CD4-positive, alpha-beta T cell treated with Interferon gamma for 1 hour (primary cell): ENCODE data around the gene CPNE7.

ENCODE experiments used
- DNase-seq: peaks from one replicate; pipeline ENCODE4 v3.0.0-alpha.2; 2020

CPNE7 gene

DNA sequence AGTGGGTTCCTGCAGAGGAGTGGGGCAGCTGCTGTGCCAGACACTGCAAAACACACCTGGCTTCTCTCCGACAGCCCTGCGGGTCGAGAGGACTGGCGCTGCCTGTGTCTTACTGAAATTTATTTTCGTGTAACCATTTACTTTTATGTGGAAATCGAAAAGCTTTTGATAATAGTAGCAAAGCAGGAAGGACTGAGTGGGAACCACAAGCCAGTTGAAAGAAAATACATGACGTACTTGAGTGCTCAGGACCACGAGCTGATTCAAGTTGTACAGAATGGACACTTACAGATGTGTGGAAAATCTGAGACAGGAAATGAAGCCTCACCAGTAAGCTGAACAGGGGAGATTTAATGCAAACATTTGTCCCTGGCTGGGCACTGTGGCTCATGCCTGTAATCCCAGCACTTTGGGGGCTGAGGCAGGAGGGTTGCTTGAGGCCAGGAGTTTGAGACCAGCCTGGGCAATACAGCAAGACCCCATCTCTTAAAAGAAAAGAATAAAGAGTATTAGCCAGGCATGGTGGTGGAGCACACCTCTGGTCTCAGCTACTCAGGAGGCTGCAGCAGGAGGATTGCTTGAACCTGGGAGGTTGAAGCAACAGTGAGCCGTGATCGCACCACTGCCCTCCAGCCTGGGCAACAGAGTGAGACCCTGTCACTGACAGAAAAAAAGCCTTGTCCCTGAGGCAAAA lies 26.4 kb upstream of the CPNE7 start:
- DNase-seq = no peak

DNA sequence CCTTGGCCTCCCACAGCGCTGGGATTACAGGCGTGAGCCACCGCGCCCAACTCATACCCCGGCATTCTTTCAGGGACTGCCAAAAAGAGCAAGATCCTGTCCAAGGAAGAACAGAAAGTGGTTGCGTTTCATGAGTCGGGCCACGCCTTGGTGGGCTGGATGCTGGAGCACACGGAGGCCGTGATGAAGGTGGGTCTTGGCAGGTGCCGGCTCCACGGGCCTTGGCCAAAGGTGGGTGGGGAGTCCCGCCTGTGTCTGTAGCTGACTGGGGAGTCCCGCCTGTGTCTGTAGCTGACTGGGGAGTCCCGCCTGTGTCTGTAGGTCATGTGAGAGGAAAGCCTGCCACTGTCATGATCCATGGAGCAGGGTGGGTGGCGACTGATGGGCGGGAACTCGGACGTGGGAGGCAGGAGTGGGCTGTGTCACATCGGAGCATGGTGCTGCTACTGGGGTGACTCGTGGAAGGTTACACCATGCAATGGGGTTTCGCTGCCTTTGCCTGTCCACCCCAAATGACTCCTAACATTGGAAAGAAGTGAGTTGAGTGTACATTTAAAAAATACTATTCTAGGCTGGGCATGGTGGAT lies 25.0 kb upstream of the CPNE7 start:
- DNase-seq = no peak

DNA sequence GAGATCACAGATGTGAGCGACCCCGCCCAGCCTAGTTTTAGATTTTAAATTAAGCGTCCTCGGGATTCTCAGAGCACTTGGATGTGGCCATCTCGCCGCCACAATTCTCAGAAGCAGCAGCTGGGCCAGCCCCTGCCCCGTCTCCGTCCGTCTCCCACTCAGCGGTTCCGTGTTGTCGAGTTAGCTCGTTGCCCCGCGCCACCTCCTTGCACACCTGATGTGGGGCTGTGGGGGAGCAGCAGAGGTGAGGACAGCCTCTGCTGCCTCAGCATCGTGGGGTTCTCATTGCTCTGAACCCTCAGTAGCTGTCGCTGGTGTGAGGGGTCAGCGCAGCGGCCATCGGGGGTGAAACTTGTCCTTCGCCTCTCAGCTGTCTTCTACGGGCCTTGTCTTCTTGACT lies 23.2 kb upstream of the CPNE7 start:
- DNase-seq = no peak

DNA sequence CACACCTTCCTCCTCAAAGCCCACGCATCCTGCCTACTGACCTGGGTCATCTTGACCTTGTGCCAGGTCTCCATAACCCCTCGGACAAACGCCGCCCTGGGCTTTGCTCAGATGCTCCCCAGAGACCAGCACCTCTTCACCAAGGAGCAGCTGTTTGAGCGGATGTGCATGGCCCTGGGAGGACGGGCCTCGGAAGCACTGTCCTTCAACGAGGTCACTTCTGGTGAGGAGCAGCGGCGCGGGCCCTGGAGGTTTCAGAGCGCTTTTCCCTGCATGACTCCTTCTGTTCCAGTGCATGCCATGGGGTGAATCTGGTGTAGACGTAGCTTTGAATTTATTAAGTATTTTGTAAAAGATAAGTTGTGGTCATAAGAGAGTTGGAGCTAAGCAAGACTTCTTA lies 22.6 kb upstream of the CPNE7 start:
- no peak for DNase-seq

DNA sequence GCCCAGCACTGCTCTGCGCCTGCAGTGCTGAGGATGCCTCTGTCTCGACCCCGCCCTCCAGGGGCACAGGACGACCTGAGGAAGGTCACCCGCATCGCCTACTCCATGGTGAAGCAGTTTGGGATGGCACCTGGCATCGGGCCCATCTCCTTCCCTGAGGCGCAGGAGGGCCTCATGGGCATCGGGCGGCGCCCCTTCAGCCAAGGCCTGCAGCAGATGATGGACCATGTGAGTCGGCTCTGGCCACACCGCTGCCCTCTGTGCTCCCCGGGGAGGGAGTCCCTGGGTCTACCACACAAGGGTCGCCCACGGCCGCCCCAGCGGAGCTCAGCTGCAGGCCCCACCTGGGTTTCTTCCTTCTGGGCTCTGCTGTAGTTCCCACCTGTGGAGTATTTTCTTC lies 21.8 kb upstream of the CPNE7 start:
- DNase-seq = no peak

DNA sequence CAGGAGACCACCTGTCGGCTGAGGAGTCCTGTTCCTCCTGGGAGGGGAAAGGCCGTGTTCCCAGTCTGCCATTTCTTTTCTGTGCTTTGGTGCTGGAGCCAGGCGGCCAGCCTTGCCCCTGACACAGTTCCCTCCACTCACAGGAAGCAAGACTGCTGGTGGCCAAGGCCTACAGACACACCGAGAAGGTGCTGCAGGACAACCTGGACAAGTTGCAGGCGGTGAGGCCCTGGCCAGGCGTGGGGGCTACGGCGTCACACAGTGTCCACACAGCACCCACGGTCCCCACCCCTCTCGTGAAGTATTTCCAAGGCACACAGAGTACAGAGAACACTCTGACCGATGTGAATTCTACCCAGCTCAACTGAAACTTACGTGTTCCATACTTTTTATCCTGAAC lies 21.2 kb upstream of the CPNE7 start:
- DNase-seq = no peak

DNA sequence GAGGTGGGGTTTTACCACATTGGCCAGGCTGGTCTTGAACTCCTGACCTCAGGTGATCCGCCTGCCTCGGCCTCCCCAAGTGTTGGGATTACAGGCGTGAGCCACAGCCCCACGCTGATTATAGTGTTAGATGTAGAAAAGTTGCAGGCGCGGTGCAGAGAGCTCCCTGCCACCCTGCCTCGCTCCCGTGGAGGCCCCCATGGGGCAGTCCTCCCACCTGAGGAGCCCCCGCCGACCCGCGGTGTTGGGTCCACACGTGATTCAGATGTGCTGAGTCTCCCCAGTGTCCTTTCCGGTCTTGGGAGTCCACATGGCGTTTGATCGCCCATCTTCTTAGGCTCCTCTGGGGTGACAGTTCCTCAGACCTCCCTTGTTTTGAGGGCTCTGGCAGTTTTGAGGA lies 20.3 kb upstream of the CPNE7 start:
- no peak for DNase-seq

DNA sequence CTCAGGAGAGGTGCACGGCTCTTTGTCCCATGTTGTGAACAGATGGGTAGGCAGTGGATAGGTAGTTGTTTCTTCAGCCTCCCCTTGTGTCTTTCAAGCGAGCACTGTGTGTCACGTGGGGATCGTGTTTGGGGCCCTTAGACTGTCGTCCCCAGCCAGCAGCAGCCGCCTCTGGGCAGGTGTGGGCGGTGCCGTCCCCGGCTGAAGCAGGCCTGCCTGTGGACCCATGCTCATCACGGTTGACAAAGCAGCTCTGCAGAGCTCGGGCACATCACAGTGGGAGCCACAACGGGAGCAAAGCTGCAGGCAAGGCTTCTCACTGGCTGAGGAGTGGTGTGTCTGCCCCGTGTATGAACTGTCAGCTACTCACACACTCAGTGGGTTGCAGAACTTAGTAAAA lies 19.8 kb upstream of the CPNE7 start:
- no peak for DNase-seq

DNA sequence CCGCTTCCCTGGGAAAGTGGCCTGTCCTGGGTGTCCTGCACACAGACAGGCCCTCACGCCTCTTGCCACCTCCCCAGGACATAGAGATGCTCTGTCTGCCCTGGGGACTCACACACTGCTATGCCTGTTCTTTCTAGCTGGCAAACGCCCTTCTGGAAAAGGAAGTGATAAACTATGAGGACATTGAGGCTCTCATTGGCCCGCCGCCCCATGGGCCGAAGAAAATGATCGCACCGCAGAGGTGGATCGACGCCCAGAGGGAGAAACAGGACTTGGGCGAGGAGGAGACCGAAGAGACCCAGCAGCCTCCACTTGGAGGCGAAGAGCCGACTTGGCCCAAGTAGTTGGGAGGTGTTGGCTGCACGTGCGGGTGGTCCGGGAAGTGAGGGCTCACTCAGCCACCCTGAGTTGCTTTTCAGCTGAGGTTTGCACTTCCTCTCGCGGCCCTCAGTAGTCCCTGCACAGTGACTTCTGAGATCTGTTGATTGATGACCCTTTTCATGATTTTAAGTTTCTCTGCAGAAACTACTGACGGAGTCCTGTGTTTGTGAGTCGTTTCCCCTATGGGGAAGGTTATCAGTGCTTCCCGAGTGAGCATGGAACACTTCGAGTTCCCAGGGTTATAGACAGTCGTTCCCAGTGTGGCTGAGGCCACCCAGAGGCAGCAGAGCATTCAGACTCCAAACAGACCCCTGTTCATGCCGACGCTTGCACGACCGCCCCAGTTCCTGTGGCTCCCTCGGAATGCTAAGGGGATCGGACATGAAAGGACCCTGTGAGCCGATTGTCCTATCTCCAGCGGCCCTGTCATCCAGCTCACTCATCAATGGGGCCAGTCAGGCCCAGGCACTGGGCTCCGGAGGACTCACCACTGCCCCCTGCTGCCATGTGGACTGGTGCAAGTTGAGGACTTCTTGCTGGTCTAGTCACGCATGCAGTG lies 18.5 kb upstream of the CPNE7 start:
- peak; percentile 74 for DNase-seq

DNA sequence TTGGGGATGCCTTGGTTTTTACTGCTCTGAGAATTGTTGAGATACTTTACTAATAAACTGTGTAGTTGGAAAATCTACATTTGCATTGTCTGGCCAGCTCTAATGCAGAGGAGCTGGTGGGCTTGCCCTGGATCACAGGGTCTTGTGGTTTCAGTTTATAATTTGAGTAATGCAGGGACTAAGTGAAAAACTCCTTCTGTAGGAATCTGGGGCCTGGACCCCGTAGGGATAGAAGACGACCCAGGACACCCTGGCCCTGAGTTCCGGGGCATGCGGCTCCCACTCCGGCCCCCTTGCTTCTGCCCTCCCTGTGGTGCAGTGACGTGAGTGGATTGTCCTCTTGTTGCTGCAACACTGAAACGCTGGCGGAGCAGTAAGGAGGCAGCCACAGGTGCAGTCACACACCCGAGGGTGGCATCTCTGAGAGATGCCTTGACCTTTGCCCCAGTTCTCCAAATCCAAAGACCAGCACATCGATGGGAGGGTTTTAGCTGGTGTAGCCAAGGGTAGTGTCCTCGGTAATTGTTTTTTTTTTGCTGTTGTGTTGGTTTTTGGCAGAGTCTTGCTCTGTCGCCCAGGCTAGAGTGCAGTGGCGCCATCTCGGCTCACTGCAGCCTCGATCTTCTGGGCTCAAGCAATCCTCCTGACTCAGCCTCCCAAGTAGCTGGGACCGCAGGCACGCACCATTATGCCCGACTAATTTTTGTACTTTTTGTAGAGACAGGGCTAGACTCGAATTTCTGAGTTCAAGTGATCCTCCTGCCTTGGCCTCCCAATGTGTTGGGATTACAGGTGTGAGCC lies 17.7 kb upstream of the CPNE7 start:
- no peak for DNase-seq

DNA sequence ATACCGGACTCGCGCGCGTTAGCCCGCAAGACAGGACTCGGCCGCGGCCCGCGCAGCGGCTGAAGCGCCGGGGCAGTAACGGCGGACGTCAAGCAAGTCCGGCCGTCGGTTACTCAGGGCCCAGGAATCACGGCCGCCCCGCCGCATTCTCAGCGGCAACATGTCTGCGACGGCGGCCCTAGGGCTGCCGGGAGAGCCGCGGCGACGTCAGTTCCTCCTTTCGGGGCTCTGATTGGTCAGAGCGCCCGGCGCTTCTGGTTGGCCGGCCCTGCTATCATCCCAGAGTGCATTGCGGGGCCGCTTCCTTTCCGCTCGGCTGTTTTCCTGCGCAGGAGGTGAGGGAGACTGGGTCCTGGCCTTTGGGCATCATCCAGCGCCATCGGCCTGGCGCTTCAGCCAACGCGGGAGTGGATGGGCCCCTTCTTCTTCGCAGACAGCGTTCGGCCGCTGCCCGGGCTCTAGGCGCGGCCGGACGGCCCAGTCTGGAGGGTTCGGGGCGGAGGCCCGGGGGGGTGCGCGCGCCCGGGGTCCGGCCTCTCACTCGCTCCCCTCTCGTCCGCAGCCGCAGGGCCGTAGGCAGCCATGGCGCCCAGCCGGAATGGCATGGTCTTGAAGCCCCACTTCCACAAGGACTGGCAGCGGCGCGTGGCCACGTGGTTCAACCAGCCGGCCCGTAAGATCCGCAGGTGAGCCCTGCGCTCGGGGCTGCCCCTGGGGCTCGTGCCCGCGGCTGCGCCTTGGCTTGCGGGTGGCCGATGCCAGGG lies 15.0 kb upstream of the CPNE7 start, which contains the start of gene RPL13:
Gene RPL13 (plus strand): TSS at position 305 of the 764 bp plus-strand sequence. CDS start 278 bp downstream, at position 583.
- peak; percentile 93 for DNase-seq

DNA sequence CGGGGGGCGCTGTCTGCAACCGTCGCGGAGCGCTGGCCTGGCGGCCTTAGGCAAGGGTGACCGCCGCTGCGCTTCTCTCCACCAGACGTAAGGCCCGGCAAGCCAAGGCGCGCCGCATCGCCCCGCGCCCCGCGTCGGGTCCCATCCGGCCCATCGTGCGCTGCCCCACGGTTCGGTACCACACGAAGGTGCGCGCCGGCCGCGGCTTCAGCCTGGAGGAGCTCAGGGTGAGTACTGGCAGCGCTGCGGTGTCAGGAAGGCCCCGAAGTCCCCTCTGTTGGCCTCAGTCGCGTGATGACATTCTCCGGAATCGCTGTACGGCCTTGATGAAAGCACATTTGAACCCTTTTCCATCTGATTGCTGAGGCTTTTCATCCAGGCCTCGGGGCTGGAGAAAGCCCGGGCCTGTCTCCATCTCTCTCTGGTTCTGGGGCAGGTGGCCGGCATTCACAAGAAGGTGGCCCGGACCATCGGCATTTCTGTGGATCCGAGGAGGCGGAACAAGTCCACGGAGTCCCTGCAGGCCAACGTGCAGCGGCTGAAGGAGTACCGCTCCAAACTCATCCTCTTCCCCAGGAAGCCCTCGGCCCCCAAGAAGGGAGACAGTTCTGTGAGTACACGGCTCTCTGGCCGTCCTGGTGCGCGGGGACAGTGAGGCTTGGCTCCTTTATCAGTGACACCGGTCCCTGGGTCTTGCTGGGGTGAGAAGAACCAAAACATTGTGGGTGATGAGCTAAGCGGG lies 14.2 kb upstream of the CPNE7 start:
- no peak for DNase-seq

DNA sequence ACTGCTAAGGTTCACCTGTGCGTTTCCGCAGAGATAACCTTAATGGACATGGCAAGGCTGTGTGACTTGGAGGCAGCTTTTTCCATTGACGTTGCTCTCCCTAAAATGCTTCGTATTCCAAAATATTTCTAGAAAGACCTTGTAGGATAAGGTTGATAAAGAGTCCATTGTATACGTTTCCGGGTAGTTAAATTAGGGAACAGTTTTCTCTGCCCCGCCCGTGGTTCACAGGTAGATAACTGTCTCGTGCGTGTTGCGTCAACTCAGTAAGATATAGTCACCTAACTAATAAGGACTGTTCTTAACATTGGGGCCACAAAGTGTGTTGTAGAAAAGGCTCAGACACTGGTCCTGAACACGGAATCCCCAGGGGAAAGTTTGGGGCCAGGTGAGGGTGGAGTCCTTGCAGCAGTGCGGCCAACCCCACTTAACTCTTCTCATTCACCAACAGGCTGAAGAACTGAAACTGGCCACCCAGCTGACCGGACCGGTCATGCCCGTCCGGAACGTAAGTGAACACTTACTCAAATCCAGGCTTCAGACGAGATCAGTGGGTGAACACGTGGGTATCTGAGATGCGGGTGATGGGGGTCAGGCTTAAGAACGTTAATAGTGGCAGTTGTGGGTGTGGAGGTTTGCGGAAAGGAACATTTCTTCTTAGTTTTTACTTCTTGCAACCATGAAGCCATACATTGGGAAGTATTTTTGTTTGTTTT lies 13.5 kb upstream of the CPNE7 start:
- no peak for DNase-seq

DNA sequence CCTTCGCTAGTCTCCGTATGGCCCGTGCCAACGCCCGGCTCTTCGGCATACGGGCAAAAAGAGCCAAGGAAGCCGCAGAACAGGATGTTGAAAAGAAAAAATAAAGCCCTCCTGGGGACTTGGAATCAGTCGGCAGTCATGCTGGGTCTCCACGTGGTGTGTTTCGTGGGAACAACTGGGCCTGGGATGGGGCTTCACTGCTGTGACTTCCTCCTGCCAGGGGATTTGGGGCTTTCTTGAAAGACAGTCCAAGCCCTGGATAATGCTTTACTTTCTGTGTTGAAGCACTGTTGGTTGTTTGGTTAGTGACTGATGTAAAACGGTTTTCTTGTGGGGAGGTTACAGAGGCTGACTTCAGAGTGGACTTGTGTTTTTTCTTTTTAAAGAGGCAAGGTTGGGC lies 12.6 kb upstream of the CPNE7 start:
- no peak for DNase-seq

DNA sequence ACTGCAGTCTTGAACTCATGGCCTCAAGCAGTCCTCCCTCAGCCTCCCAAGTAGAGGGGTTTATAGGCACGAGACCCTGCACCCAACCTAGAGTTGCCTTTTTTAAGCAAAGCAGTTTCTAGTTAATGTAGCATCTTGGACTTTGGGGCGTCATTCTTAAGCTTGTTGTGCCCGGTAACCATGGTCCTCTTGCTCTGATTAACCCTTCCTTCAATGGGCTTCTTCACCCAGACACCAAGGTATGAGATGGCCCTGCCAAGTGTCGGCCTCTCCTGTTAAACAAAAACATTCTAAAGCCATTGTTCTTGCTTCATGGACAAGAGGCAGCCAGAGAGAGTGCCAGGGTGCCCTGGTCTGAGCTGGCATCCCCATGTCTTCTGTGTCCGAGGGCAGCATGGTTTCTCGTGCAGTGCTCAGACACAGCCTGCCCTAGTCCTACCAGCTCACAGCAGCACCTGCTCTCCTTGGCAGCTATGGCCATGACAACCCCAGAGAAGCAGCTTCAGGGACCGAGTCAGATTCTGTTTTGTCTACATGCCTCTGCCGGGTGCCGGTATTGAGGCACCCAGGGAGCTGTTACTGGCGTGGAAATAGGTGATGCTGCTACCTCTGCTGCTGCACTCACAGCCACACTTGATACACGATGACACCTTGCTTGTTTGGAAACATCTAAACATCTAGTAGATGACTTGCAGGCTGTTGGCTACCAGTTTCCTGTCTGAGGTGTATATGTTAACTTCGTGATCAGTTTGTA lies 11.7 kb upstream of the CPNE7 start:
- DNase-seq = no peak

DNA sequence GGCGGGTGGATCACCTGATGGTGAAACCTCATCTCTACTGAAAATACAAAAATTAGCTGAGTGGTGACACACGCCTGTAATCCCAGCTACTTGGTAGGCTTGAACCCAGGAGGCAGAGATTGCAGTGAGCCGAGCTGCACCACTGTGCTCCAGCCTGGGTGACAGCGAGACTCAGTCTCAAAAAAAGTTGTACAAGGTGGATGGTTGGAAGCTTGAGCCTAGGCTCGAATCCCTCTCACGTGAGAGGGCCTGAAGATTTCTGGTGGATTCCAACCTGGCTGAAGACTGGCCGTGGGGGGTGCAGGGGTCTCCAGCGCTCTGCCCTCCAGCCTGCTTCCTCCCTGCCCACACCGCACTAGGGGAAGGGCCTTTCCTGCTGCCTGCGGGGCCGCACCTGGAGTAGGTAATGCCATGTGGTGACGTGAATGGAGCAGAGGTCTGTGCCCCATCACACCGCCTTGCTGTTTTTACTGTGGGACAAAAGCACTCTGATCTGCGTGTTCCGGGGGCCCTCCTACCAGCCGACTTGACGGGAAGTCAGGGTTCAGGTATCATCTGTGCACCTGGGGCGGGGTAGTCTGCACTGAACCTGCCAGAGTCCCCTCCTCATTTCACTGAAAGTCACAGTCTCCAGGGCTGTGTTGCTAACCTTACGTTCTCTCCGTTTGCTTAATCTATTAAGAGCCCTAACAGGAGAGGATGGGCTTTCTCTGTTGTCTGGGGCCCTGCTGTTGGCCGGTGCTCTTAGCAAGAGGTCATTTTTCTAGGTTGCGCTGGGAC lies 10.9 kb upstream of the CPNE7 start:
- DNase-seq = no peak

DNA sequence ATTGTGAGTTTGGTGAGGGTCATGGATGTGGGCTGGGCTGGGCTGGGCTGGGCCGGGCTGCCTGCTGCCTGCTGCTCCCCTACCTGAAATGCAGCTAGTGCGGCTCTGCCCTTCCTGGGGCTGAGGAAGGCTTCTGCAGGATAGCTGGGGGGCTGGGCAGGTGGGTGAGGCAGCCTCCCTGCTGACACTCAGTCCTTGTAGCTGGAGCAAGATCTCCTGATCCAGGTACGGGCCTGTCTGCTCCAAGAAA lies 10.4 kb upstream of the CPNE7 start:
- DNase-seq = no peak

DNA sequence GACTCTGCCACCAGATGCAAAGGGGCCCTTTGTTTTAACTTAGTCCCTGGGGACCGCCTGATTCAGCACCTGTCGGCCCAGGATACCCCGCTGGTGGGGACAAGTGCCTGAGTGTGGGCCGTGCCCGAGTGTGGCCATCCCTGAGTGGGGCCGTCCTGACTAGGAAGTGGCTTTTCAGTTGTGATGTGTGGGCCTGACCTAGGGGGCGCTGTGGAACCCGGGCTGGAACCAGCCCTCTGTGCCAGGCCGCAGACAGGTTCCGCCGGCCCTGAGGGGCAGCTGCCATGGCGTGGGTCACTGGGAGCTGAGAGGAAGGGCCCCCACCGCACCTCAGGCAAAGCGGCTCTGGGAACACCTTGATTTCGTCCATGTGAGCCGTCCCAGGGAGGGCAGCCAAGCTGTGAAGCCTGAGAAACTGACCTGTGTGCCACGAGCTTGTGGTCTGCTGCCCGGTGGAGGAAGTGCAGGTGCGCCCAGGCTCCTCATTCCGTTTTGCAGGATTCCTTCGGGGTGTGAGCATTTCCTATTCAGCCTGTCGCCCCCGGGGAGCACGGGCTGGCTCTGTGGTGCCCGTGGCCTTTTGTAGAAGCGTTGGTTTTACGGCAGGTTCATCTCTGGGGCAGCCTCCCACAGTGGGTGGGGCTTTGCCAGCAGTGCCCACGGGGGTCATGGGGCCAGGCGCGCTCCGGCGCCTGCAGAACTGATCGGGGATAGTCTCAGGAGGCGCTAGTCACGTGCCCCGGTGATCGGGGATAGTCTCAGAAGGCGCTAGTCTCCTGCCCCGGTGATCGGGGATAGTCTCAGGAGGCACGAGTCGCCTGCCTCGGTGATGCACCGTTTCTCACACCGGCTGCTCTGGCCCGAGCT lies 9.8 kb upstream of the CPNE7 start:
- DNase-seq = peak; percentile 29
